Right atrium auricular region (tissue), 2 donors: ENCODE measurements around the gene SNX21. TPM values are rescaled to one million over a fixed set of nuclear protein-coding genes. Genes with fewer than 3 reads are reported as not detected.

Experiments
- DNase-seq: peaks from one replicate; pipeline ENCODE4 v3.0.0-alpha.2; 2019; ENCODE audit warnings: low spot score
- H3K27ac ChIP-seq, 2 donors: fragments of 200-600 bp; sonication (generic); 1 replicate in 1 of 2; 2 replicates in 1 of 2; pipeline ENCODE4 v1.5.1; 2016 to 2019
- H3K27me3 ChIP-seq, 2 donors: fragments of 200-600 bp; sonication (generic); one replicate each; pipeline versions ENCODE4 v1.5.1 to v1.6.0; 2017 to 2019
- H3K36me3 ChIP-seq: fragments of 200-600 bp; sonication (generic); one replicate; pipeline ENCODE4 v1.5.1; 2016
- H3K4me1 ChIP-seq, 2 donors: fragments of 200-600 bp; sonication (generic); one replicate each; pipeline versions ENCODE4 v1.5.1 to v1.6.0; 2017 to 2019
- H3K4me3 ChIP-seq, 2 donors: fragments of 200-600 bp; sonication (generic); 1 replicate in 1 of 2; 2 replicates in 1 of 2; pipeline ENCODE4 v1.5.1; 2017 to 2019; ENCODE audit warnings: mild to moderate bottlenecking in 1 of 2, moderate library complexity in 1 of 2
- H3K9me3 ChIP-seq, 2 donors: fragments of 200-600 bp; sonication (generic); one replicate each; pipeline ENCODE4 v1.5.1; 2019
- total RNA-seq, 2 donors: library from RNA; depleted of rRNA; stranded (reverse); fragments of >200 nt; gene quantifications; one replicate each; pipeline ENCODE4 v1.1.0, GENCODE V29; 2016
- TF ChIP-seq, protein P1 (sequence below), 2 donors: fragments of 200-600 bp; sonication (generic); IDR thresholded peaks; one replicate each; pipeline ENCODE4 v1.5.1; 2019; ENCODE audit warnings: antibody characterized with exemption in 2 of 2

The SNX21 gene
- total RNA-seq, 2 donors from 2014 or later = 43.5 to 54.7 TPM

GRCh38 chr20:45848969-45849582 lies 15.5 kb downstream of the SNX21 start:
- H3K4me3 ChIP-seq = no peak overlapping the region
- DNase-seq = no peak
- H3K27me3 ChIP-seq = no peaks in the 10 kb centered on the region
- TF ChIP-seq, protein P1, sequence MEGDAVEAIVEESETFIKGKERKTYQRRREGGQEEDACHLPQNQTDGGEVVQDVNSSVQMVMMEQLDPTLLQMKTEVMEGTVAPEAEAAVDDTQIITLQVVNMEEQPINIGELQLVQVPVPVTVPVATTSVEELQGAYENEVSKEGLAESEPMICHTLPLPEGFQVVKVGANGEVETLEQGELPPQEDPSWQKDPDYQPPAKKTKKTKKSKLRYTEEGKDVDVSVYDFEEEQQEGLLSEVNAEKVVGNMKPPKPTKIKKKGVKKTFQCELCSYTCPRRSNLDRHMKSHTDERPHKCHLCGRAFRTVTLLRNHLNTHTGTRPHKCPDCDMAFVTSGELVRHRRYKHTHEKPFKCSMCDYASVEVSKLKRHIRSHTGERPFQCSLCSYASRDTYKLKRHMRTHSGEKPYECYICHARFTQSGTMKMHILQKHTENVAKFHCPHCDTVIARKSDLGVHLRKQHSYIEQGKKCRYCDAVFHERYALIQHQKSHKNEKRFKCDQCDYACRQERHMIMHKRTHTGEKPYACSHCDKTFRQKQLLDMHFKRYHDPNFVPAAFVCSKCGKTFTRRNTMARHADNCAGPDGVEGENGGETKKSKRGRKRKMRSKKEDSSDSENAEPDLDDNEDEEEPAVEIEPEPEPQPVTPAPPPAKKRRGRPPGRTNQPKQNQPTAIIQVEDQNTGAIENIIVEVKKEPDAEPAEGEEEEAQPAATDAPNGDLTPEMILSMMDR (IDR thresholded peaks at IDR 0.05) = no peak
- no peaks in the 10 kb centered on the region for H3K9me3 ChIP-seq
- H3K27ac ChIP-seq = no peak overlapping the region
- no peaks in the 10 kb centered on the region for H3K4me1 ChIP-seq
- H3K36me3 ChIP-seq = peaks cover 49% of the 10 kb centered on the region

DNA sequence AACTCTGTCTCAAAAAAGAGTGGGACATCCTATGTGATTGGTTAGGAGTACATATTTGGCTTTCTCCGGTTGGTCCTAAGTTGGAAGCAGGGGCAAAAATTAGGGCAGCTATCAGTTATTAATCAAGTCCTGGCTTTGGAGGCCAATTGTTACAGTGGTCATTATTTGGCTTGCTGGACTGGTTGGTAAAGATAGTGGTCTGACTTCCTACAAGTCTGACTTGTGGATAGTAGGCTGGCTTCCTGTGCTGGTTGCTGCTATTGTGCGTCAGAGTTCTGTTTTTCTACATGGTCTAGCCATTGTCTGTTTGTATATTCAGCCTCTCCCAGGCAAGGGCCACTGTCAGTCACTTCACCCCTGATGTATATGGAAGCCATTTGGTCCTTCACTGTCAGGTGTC lies 16.6 kb downstream of the SNX21 start:
- Histone ChIP-seq H3K36me3 (peaks cover 40% of the 10 kb centered on the region), H3K4me3 (no peak overlapping the region), H3K4me1 (peaks cover 0 to 7% of the 10 kb centered on the region in 2 donors), H3K27ac (no peak overlapping the region), H3K27me3 (no peaks in the 10 kb centered on the region), H3K9me3 (no peaks in the 10 kb centered on the region)
- TF ChIP-seq, protein P1 (IDR thresholded peaks at IDR 0.05) = no peak
- no peak for DNase-seq

DNA sequence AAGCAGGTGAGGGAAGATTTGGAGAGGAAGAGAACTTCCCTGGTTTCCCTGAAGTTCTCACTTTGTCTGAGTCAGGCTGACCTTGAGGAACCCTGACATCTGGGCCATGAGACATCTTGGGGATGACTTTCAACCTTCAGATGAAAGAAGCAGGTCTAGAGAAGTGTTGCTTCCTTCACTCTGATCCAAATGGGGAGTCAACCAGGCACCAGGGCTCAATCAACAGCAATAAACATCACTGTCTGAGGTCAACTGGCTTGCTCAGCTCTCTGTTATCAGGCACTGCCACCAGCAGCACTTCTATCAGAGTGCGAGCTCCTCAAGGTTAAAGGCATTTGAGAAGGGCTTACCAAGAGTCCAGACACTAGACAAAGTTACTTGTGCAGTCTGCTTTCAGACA lies 17.3 kb downstream of the SNX21 start:
- no peaks in the 10 kb centered on the region for H3K27me3 ChIP-seq
- TF ChIP-seq, protein P1 (IDR thresholded peaks at IDR 0.05) = no peak
- H3K4me1 ChIP-seq = peaks cover 0 to 14% of the 10 kb centered on the region in 2 donors
- DNase-seq = no peak
- H3K9me3 ChIP-seq = no peaks in the 10 kb centered on the region
- peak overlapping the region in 1 of 2 donors; percentile 10 for H3K27ac ChIP-seq
- H3K36me3 ChIP-seq = peaks cover 33% of the 10 kb centered on the region
- no peak overlapping the region for H3K4me3 ChIP-seq

- no peak for DNase-seq
Measured at GRCh38 chr20:45851501-45851900, 17.9 kb downstream of the SNX21 start.

GRCh38 chr20:45852326-45852725 lies 18.7 kb downstream of the SNX21 start:
- no peaks in the 10 kb centered on the region for H3K9me3 ChIP-seq
- TF ChIP-seq, protein P1 (IDR thresholded peaks at IDR 0.05) = no peak
- H3K27ac ChIP-seq = no peak overlapping the region
- H3K4me3 ChIP-seq = no peak overlapping the region
- H3K36me3 ChIP-seq = peaks cover 19% of the 10 kb centered on the region
- no peaks in the 10 kb centered on the region for H3K27me3 ChIP-seq
- no peak for DNase-seq
- H3K4me1 ChIP-seq = peaks cover 0 to 23% of the 10 kb centered on the region in 2 donors

More at GRCh38 chr20:45851501-45851900, 17.9 kb downstream of the SNX21 start:
- TF ChIP-seq, protein P1 (IDR thresholded peaks at IDR 0.05) = no peak
- Histone ChIP-seq H3K4me1 (peaks cover 0 to 20% of the 10 kb centered on the region in 2 donors), H3K36me3 (peaks cover 28% of the 10 kb centered on the region), H3K27ac (peak overlapping the region in 1 of 2 donors; percentile 19), H3K9me3 (no peaks in the 10 kb centered on the region), H3K4me3 (no peak overlapping the region), H3K27me3 (no peaks in the 10 kb centered on the region)

DNA sequence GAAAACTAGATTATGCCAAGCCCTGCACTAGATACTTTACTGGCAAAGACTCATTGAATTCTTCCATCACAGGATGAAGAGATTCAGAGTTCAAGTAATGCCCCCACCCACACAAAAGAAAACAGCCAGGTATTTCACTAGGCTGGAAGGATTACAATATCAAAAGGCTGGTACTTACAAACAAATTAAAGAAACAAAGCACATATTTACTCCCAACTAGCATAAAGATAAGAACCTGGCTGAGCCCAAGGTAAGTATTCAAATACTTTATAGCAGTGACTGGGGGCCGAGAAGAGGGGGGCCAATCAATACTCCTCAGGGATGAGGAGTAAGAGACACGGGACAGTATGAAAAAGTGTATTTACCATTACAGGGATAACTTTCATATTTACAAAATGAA lies 19.9 kb downstream of the SNX21 start:
- no peaks in the 10 kb centered on the region for H3K27me3 ChIP-seq
- H3K36me3 ChIP-seq = peaks cover 11% of the 10 kb centered on the region
- TF ChIP-seq, protein P1 (IDR thresholded peaks at IDR 0.05) = no peak
- peaks cover 0 to 32% of the 10 kb centered on the region in 2 donors for H3K4me1 ChIP-seq
- no peak overlapping the region for H3K4me3 ChIP-seq
- H3K9me3 ChIP-seq = no peaks in the 10 kb centered on the region
- no peak for DNase-seq
- H3K27ac ChIP-seq = no peak overlapping the region
